GM12864 (cell line): ENCODE measurements around the gene SPEG.

Experiments
- DNase-seq: peaks from one replicate; pipeline ENCODE4 v3.0.0-alpha.2; 2011; ENCODE audit warnings: low read depth
- H3K4me3 ChIP-seq: 2 replicates; pipeline ENCODE4 v1.5.1; 2011; ENCODE audit warnings: mild to moderate bottlenecking, low read depth, low read length, control low read depth
- TF ChIP-seq, protein P1 (sequence below): IDR thresholded peaks from 2 replicates; pipeline ENCODE4 v1.5.1; 2011; ENCODE audit warnings: low read depth, mild to moderate bottlenecking, moderate library complexity, low read length, control low read depth, inconsistent platforms; ENCODE audit errors: missing control alignments

SPEG gene

DNA sequence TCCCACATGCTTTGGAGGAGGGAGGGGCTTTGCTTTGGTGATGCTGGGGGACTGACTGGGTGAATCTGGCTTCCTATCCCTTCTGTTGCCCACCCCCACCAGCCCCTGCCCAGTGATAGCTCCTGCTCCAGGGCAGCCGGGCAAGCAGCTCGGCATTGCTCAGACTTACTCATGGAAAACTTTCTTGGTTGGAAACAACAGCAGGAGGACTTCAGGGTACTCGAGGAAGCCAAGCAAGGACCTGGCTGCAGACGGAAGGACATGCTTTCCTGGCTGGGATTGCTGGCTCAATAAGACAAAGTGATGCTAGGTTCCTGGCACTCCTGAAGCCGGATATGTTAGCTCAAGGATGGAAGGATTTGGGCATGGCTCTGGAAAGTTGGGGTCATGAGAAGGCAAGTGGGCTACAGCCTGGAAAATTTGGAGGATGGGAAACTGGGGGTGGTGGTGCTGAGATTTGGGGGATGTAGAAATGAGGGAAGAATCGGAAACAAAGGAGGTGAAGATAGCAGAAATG lies 3.1 kb downstream of the SPEG start:
- no peak for DNase-seq
- no peak overlapping the region for H3K4me3 ChIP-seq
- TF ChIP-seq, protein P1, sequence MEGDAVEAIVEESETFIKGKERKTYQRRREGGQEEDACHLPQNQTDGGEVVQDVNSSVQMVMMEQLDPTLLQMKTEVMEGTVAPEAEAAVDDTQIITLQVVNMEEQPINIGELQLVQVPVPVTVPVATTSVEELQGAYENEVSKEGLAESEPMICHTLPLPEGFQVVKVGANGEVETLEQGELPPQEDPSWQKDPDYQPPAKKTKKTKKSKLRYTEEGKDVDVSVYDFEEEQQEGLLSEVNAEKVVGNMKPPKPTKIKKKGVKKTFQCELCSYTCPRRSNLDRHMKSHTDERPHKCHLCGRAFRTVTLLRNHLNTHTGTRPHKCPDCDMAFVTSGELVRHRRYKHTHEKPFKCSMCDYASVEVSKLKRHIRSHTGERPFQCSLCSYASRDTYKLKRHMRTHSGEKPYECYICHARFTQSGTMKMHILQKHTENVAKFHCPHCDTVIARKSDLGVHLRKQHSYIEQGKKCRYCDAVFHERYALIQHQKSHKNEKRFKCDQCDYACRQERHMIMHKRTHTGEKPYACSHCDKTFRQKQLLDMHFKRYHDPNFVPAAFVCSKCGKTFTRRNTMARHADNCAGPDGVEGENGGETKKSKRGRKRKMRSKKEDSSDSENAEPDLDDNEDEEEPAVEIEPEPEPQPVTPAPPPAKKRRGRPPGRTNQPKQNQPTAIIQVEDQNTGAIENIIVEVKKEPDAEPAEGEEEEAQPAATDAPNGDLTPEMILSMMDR, result no peak

DNA sequence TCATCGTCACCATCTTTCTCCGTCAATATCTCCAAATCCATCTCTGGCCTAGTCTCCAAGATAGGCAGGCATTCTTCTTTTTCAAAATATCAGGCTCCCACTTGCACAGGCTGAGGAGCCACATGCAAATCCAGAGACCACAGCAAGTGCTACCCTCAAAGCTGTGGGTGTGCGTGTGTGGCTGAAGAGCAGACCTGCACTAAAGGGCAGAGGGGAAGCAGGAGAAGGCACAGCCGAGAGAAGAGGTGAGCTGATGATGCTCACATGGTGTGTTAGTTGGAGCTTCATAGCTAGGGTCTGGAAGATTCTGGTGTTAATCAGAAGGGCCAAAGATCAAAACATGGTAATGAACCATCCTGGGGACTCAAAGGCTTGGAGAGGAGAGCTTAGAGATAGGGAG lies 3.8 kb downstream of the SPEG start:
- H3K4me3 ChIP-seq, result no peak overlapping the region
- TF ChIP-seq, protein P1, result no peak
- DNase-seq, result no peak

DNA sequence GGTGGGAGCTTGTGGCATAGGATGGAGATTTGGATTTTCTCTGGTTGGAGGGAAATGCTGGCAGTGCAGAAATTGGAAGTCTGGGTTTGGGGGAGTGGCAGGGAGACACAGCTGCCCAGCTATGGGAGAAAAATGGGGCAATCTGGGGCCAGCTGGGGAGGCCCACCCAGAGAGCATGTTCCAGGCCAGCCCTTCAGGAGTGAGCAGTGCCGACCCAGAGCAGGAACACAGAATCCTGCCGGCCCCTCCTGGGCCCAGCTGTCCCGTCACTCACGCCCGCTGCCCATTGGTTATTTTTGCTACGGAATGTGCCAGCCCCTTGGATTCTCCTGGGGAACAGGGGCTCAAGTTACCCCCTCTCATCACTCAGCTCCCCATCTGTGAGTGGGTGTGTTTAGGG lies 4.9 kb downstream of the SPEG start:
- TF ChIP-seq, protein P1, result no peak
- DNase-seq, result no peak

DNA sequence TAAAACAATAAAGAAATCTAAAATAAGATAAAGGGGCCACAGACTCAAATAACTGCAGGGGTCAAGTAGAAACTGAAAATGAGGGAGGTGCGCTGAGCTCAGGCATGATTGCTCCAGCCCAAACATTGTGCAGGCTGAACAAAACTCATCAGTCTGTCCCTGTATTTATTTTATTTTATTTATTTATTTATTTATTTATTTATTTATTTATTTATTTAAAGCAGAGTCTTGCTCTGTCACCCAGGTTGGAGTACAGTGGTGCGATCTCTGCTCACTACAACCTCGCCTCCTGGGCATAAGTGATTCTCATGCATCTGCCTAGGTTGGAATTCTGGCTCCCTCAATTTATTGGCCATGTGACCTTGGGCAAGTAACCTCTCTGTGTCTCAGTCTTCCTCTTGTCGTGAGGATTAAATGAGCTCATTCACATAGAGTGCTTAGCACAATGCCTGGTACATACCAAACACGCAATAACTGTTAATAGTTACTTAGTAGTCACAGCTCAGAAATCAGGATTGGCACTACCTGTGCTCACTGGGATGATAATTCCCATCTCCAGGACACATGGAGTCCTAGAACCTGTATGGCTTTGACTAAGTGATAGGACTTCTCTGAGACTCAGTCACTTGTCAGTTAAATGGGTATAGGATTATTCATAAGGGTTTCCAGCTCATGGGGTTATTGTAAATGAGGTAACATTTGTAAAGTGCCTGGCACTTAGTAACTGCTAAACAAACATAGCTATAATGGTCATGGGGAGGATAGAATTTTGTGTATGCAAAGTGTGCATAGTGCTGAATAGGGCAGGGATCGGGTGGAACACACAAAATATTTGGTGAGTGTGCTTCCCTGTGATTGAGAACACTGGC lies 6.0 kb downstream of the SPEG start:
- no peak overlapping the region for H3K4me3 ChIP-seq
- no peak for DNase-seq
- TF ChIP-seq, protein P1, result no peak

More for the DNA sequence above, 4.9 kb downstream of the SPEG start:
- no peak overlapping the region for H3K4me3 ChIP-seq

DNA sequence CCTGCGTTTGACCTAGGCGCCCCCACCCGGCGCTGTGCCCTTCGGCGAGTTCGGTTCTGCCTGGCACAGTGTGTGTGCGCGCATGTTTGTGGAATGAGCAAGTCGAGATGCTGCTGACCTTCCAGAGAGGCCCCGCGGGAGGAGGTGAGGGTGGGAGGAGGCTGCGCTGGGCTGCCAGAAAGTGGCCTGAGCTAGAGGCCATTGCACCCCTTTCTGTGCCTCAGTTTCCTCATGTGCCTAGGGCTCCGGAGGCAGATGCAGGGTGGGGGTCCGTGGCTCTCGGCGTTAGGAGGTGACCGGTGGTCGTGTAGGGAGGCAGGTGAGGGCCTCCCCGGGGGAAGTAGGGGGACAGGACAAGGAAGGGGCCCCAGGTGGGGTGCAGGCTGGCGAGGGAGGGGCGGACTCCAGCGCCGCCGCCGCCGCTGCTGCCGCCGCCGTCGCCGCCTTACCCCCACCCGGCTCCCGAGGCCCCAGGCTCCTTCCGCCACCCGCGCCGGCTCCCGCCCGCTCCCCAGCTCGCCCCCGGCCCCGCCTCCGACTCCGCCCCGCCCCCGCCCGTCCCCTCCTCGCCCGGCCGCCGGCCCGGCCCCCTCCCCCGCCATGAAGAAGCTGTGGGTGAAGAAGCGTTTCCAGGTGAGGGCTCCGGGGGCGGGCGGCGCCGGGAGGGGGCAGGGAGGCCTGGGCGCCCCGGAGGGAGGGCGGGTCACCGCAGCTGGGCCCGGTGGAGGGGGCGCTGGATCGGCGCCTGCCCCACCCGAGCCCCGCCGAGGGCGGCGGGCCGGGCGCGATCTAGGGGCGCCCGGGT lies 7.0 kb downstream of the SPEG start:
- no peak for DNase-seq
- TF ChIP-seq, protein P1, result no peak
- H3K4me3 ChIP-seq, result no peak overlapping the region

DNA sequence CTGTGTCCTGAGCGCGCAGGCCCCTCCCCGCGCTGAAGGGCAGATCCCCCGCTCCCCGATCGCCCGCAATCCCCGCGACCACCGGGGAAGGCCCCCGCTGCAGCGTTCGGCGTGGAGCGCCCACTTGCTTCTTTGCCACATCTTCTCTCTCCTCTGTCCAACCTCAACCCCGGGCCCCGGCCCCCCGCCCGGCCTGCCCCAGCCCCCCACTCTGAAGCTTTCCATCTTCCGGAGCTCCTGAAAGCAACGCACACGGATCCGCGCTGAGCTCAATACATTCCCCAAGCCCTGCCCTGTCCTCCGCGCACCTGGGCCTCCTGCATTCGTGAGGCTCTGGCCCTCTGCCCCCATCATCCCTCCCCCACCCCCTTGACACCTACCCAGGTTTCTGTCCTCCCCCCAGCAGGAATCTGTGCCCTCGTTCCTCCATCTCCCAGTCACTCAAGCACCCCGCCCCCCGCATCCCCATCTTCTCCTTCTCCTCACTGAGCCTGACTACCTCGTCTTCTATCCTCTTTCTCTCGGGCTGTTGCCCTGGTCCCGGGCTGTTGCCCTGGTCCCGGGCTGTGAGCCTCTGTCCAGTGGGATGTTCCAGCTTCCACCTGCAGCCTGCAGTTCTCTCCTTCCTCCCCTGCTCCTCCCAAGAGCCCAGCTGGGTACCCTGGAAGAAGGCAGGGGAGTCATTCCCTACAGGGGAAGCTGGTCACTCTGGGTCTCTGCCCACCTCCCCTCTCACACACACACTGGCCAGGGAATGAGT lies 7.8 kb downstream of the SPEG start:
- H3K4me3 ChIP-seq, result no peak overlapping the region

More for the DNA sequence above, 7.8 kb downstream of the SPEG start:
- no peak for DNase-seq
- TF ChIP-seq, protein P1, result no peak
